Osteoblast (primary cell): ENCODE data around the gene CRYL1. TPM values are rescaled to one million over a fixed set of nuclear protein-coding genes. Genes with fewer than 3 reads are reported as not detected.

Experiments used
- DNase-seq: peaks from one replicate; pipeline ENCODE4 v3.0.0; 2011; ENCODE audit warnings: low spot score, mixed read lengths; ENCODE audit not compliant: insufficient read length; ENCODE audit errors: missing footprints
- H2AFZ ChIP-seq: 2 replicates; pipeline ENCODE4 v1.6.0; 2011; ENCODE audit warnings: mild to moderate bottlenecking, low read length
- H3K27ac ChIP-seq: 2 replicates; pipeline ENCODE4 v1.5.1; 2011; ENCODE audit warnings: mild to moderate bottlenecking, low read depth, low read length, moderate library complexity
- H3K27me3 ChIP-seq: 2 replicates; pipeline ENCODE4 v1.6.0; 2012; ENCODE audit warnings: mild to moderate bottlenecking, control low read depth, inconsistent platforms, low read length, moderate library complexity; ENCODE audit not compliant: insufficient read depth
- H3K36me3 ChIP-seq: 2 replicates; pipeline ENCODE4 v1.5.1; 2011; ENCODE audit warnings: mild to moderate bottlenecking, low read length, control low read depth, moderate library complexity; ENCODE audit not compliant: insufficient read depth
- H3K4me1 ChIP-seq: 2 replicates; pipeline ENCODE4 v1.5.1; 2011; ENCODE audit warnings: mild to moderate bottlenecking, low read length, control low read depth, moderate library complexity; ENCODE audit not compliant: insufficient read depth
- H3K4me2 ChIP-seq: 2 replicates; pipeline ENCODE4 v1.6.0; 2011; ENCODE audit warnings: mild to moderate bottlenecking, low read length; ENCODE audit not compliant: insufficient read depth
- H3K4me3 ChIP-seq: fragments of 200-600 bp; sonication (generic); 3 replicates; pipeline ENCODE4 v1.5.1; 2012; ENCODE audit warnings: mild to moderate bottlenecking, low read length, inconsistent platforms; ENCODE audit not compliant: insufficient read depth
- H3K79me2 ChIP-seq: 2 replicates; pipeline ENCODE4 v1.6.0; 2012; ENCODE audit warnings: mild to moderate bottlenecking, low read length, control low read depth, inconsistent platforms; ENCODE audit not compliant: insufficient read depth
- H3K9me3 ChIP-seq: 2 replicates; pipeline ENCODE4 v1.5.1; 2011; ENCODE audit warnings: low read depth, low read length, control low read depth
- H4K20me1 ChIP-seq: 2 replicates; pipeline ENCODE4 v1.6.0; 2012; ENCODE audit warnings: mild to moderate bottlenecking, low read length, control low read depth; ENCODE audit not compliant: insufficient read depth
- CTCF ChIP-seq: IDR thresholded peaks from 2 replicates; pipeline ENCODE4 v1.5.1; 2011; ENCODE audit warnings: mild to moderate bottlenecking, low read depth, low read length, moderate library complexity; ENCODE audit errors: extremely low read depth
- total RNA-seq: library from RNA; depleted of rRNA; stranded (reverse); fragments of >200 nt; gene quantifications from 2 replicates; pipeline ENCODE4 v1.2.3, GENCODE V29; 2012

Gene CRYL1
- total RNA-seq, 1 donor: 12.7 TPM

GRCh38 chr13:20408181-20408580 lies 117.5 kb downstream of the CRYL1 start:
- no peak for DNase-seq
- no peaks in the 10 kb centered on the region for H3K9me3 ChIP-seq
- H3K36me3 ChIP-seq: no peaks in the 10 kb centered on the region
- no peaks in the 10 kb centered on the region for H3K79me2 ChIP-seq
- no peak overlapping the region for H3K4me2 ChIP-seq
- H3K4me1 ChIP-seq: no peaks in the 10 kb centered on the region
- H2AFZ ChIP-seq: no peak overlapping the region
- H3K27me3 ChIP-seq: peaks cover 4% of the 10 kb centered on the region
- H3K4me3 ChIP-seq: no peak overlapping the region
- H4K20me1 ChIP-seq: no peaks in the 10 kb centered on the region
- H3K27ac ChIP-seq: no peak overlapping the region
- no peak for TF ChIP-seq CTCF

- peak; percentile 66 for DNase-seq
- Histone ChIP-seq H4K20me1 (no peaks in the 10 kb centered on the region), H3K27ac (no peak overlapping the region), H3K4me3 (no peak overlapping the region), H3K79me2 (no peaks in the 10 kb centered on the region), H3K36me3 (no peaks in the 10 kb centered on the region), H3K4me1 (no peaks in the 10 kb centered on the region), H3K9me3 (no peaks in the 10 kb centered on the region), H3K4me2 (no peak overlapping the region), H3K27me3 (peaks cover 4% of the 10 kb centered on the region), H2AFZ (no peak overlapping the region)
- no peak for TF ChIP-seq CTCF
Observed at GRCh38 chr13:20407759-20408158, 117.9 kb downstream of the CRYL1 start.

GRCh38 chr13:20405691-20406090 lies 120.0 kb downstream of the CRYL1 start:
- Histone ChIP-seq H3K79me2 (no peaks in the 10 kb centered on the region), H3K27ac (no peak overlapping the region), H3K4me3 (no peak overlapping the region), H3K36me3 (no peaks in the 10 kb centered on the region), H3K4me2 (no peak overlapping the region), H2AFZ (no peak overlapping the region), H3K4me1 (no peaks in the 10 kb centered on the region), H3K9me3 (no peaks in the 10 kb centered on the region), H3K27me3 (peaks cover 4% of the 10 kb centered on the region), H4K20me1 (no peaks in the 10 kb centered on the region)
- DNase-seq: no peak
- no peak for TF ChIP-seq CTCF

- Histone ChIP-seq H3K79me2 (no peaks in the 10 kb centered on the region), H3K4me2 (no peak overlapping the region), H3K9me3 (no peaks in the 10 kb centered on the region), H3K4me3 (no peak overlapping the region), H4K20me1 (no peaks in the 10 kb centered on the region), H3K36me3 (no peaks in the 10 kb centered on the region), H3K27ac (no peak overlapping the region), H3K27me3 (peaks cover 4% of the 10 kb centered on the region), H2AFZ (no peak overlapping the region), H3K4me1 (no peaks in the 10 kb centered on the region)
- TF ChIP-seq CTCF: no peak
- no peak for DNase-seq
Observed at GRCh38 chr13:20404488-20405222, 121.0 kb downstream of the CRYL1 start.
